HG03442 (cell line): Measurements from ENCODE around the gene C19orf73.

ENCODE experiments used
- ATAC-seq: cut with Tn5 transposase; IDR thresholded peaks from one replicate; pipeline ENCODE4 v1.9.1; 2021; ENCODE audit warnings: mild to moderate bottlenecking, moderate library complexity; ENCODE audit not compliant: unreplicated experiment

C19orf73 gene

GRCh38 chr19:49070416-49070815 is 48.5 kb downstream of the C19orf73 start:
- ATAC-seq: no peak

- no peak for ATAC-seq
Measured at GRCh38 chr19:49069026-49069425, 49.9 kb downstream of the C19orf73 start.
